Head of caudate nucleus (tissue), 42 donors: ENCODE measurements around the gene NPLOC4.
A peak's percentile ranks its signal among the peaks of the same experiment; 100 is the strongest.

Source experiments
- DNase-seq, 42 donors: peaks; one replicate each; pipeline versions ENCODE4 v3.0.0 to v3.0.0-alpha.2; 2020 to 2021; ENCODE audit warnings: mixed read lengths in 7 of 42
- intact Hi-C: fragments of 100-400 bp; cut with DNase I; formaldehyde crosslinking; loops from one replicate; pipeline ENCODE4 v1.15.0; 2022

NPLOC4 gene

GRCh38 chr17:81553616-81554181 lies 83.2 kb downstream of the NPLOC4 start:
- intact Hi-C loops, result loop anchor here (5.0 kb wide), 1 partner anchor 41 kb away; the partner anchor contains the start of gene ACTG1
- DNase-seq, result no peak

- intact Hi-C loops, result loop anchor here (5.0 kb wide), 1 partner anchor 41 kb away; the partner anchor contains the start of gene ACTG1
- DNase-seq, result peak in 37 of 42 donors; percentile 14 to 64 (median 43)
Observed at GRCh38 chr17:81553018-81553615, 83.8 kb downstream of the NPLOC4 start.

DNA sequence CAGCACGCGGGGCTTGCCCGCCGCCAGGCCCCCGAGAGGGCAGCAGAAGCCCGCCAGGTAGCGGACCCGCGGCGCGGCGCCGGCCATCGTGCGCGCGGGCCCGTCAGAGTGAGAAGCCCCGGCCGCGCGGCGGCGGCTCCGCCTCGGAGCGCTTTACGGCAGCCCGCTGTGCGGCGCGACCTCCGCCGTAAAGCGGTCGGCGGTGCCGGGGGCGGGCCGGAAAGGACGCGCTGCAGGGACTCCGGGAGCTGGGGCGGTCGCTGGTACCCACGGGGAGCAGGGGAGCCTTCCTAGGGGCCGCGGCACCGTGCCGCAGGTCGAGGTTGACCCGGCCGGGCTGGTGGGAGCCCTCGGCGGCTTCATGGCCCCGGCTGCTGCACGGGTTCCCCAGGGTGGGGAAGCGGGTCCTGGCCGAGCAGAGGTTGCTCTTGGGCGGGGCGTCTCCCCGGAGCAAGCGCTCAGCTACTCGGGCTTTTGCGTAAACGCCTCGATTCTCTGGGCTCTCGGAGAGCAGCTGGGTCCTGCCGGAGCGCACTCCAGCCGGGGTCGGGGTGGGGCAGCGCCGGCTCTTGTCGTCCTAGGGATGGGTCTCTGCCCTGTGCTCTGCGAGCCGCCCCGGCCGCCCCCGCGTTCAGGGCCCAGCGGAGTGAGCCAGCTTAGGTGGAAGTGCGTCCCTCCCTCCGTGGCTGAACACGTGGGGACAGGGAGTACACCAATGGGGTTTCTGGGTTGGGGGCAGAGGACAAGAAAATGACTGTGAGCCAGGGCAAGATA lies 84.5 kb downstream of the NPLOC4 start, which contains the start of gene FAAP100:
Gene FAAP100 (minus strand): TSS at position 110 of the 774 bp plus-strand sequence. CDS start 23 bp downstream, at position 87.
- intact Hi-C loops, result loop anchor here (5.0 kb wide), 1 partner anchor 40 kb away; the partner anchor contains the start of gene ACTG1
- peak; percentile 21 to 89 (median 78) for DNase-seq

DNA sequence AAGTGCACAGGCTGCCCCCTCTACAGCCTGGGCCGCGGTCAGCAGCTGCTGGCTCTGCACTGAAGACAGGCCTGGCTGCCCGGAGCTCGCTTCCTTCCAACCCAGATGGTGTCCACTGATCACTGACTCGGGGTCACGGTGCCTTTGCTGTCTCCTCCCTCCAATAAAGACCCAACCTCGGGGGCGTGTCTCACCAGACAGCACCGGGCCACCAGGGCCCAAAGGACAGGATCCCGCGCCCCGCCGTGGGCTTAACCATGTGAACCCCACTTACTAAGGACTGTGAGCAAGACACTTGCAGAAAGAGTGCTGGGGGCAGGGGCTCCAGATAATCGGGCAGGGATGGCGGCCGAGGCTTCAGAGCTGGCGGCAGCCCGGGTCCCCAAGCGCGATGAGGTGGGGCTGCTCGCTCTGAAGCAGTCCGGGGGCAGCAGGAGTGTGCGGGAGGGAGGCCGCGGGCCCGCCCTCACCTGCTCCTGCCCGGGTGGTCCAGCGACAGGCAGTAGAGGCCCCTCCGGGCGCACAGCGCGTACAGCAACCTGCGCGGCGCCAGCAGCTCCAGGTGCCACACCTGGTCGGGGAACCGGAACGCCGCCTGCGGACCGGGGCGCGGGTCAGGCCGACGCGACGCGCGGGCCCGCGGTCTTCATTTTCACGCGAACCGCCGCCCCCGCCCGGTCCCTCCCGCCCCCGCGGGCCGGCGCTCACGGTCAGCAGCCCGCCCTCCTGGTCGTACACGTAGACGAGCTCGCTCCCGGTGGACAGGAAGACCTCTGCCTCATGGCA lies 85.3 kb downstream of the NPLOC4 start:
- DNase-seq, result peak in 3 of 42 donors; percentile 15 to 22 (median 16)
- intact Hi-C loops, result loop anchor here (5.0 kb wide), 1 partner anchor 39 kb away; the partner anchor contains the start of gene ACTG1

GRCh38 chr17:81550830-81551457 lies 86.0 kb downstream of the NPLOC4 start:
- DNase-seq, result no peak
- intact Hi-C loops, result loop anchor here (5.0 kb wide), 1 partner anchor 39 kb away; the partner anchor contains the start of gene ACTG1

GRCh38 chr17:81550285-81550684 lies 86.6 kb downstream of the NPLOC4 start:
- DNase-seq, result no peak
- intact Hi-C loops, result loop anchor here (5.0 kb wide), 1 partner anchor 38 kb away; the partner anchor contains the start of gene ACTG1

DNA sequence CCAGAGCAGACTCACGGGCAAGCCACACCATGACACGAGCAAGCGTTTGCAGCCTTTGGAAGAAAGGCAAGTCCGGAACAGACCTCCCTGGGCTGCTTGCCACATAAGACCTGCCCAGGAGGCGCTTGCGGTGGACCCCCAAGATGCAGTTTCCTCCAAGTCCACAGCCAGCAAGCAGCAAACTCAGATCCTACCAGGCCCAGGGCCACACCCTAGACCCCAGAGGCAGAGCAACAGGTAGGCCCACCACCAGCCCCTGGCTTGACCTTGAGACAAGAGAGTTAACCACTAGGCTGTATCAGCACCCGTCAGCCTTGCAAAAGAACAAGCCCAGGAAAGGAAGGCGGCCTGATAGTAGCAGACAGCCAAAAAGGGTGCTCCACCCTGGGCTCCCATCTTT lies 87.1 kb downstream of the NPLOC4 start:
- intact Hi-C loops, result loop anchor here (5.0 kb wide), 1 partner anchor 38 kb away; the partner anchor contains the start of gene ACTG1
- DNase-seq, result no peak

- intact Hi-C loops, result no loop called here
- no peak for DNase-seq
Observed at GRCh38 chr17:81549031-81549557, 87.8 kb downstream of the NPLOC4 start.

DNA sequence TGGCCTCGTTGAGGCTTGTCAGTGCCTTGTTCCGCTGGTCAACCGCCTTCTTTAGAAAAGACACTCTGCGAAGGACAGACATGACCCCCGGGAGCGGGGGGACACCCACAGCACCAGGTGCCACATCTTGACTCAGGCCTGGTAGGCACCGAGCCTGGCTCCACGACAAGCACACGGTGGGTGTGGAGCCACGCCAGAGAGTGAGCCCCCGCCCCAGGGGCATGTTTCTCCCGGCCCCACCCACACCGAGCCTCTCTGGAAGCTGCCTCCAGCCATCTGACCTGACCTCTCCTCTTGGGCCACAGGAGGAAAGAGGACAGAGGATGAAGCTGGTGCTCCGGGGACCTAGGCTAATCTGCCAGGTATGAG lies 89.3 kb downstream of the NPLOC4 start:
- intact Hi-C loops, result no loop called here
- no peak for DNase-seq

- intact Hi-C loops, result no loop called here
- DNase-seq, result no peak
Observed at GRCh38 chr17:81546906-81547613, 89.9 kb downstream of the NPLOC4 start.

GRCh38 chr17:81545160-81545949 lies 91.6 kb downstream of the NPLOC4 start:
- no peak for DNase-seq
- intact Hi-C loops, result no loop called here

DNA sequence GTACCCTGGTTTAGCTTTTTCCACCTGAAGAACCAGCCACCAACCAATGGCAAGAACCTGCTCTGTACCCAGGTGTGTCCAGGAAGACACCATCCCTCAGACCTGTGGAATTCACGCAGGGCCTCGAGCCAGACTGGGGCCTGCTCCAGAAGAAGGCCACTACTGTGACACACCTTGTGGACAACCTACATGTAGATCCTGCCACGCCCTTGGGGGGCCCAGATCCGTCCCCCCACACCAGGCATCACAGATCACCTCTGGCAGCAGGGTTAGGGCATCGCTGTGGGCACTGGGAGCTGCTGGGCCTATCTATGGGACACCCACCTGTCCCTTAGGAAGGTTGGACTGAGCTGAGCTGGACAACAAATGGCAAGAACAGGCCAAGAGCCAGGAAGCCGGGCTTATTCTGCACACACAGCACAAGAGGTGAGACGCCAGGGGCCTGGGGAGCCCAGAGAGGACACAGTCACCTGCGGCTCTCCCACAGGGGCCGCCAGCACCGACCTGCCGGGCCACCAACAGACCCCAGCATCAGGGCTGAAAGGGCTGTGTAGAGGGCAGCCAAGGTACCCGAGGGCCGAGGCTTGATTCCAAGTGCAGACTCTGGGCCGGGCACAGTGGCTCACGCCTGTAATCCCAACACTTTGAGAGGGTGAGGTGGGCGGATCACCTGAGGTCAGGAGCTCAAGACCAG lies 92.5 kb downstream of the NPLOC4 start:
- no peak for DNase-seq
- intact Hi-C loops, result no loop called here

- intact Hi-C loops, result no loop called here
- no peak for DNase-seq
Observed at GRCh38 chr17:81543756-81544155, 93.2 kb downstream of the NPLOC4 start.

- intact Hi-C loops, result no loop called here
- no peak for DNase-seq
Observed at GRCh38 chr17:81543339-81543675, 93.6 kb downstream of the NPLOC4 start.

- intact Hi-C loops, result no loop called here
- no peak for DNase-seq
Observed at GRCh38 chr17:81542431-81543338, 94.2 kb downstream of the NPLOC4 start.
